IMR-90 (cell line): ENCODE results near the gene MGAT4D.

ENCODE experiments used
- BHLHE40 ChIP-seq: fragments of 150-350 bp; IDR thresholded peaks from 2 replicates; pipeline ENCODE4 v1.6.1; 2016; ENCODE audit warnings: mild to moderate bottlenecking, low read depth, low read length
- CEBPB ChIP-seq: IDR thresholded peaks from 2 replicates; pipeline ENCODE4 v1.6.1; 2012; ENCODE audit warnings: low read depth, low read length, improper control_type of control experiment
- CTCF ChIP-seq: conservative IDR thresholded peaks from 2 replicates; pipeline ENCODE4 v1.5.1; 2012; ENCODE audit warnings: mild to moderate bottlenecking, low read depth, low read length, improper control_type of control experiment
- POLR2A ChIP-seq: IDR thresholded peaks from 2 replicates; pipeline ENCODE4 v1.6.1; 2012; ENCODE audit warnings: mild to moderate bottlenecking, low read depth, low read length
- RAD21 ChIP-seq: IDR thresholded peaks from 2 replicates; pipeline ENCODE4 v1.6.1; 2012; ENCODE audit warnings: low read length, improper control_type of control experiment

GRCh38 chr4:140448830-140449229 lies 49.3 kb downstream of the MGAT4D start:
- TF ChIP-seq POLR2A = no peak
- no peak for TF ChIP-seq CTCF
- no peak for TF ChIP-seq RAD21
- TF ChIP-seq CEBPB = no peak
- no peak for TF ChIP-seq BHLHE40
